ENCODE measurements around the gene MRPL24. TPM values are rescaled to one million over a fixed set of nuclear protein-coding genes. Genes with fewer than 3 reads are reported as not detected.

Gene MRPL24
- total and polyA plus RNA-seq, 2 of the 4 experiments (the other 2 are of a cell fraction): 68.8 to 99.5 TPM

DNA sequence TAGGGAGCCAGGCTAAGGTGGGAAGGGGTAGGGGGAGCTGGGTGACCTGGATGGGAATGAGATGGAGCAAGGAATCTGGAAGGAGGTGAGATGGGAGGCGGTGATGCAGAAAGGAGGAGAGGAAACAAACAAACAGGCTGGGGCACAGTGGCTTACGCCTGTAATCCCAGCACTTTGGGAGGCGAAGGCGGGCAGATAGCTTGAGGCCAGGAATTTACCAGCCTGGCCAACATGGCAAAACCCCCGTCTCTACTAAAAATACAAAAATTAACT is 46.3 kb downstream of the MRPL24 start:
- Histone ChIP-seq H3K27ac (ENCODE audit: insufficient read depth, low read length) (no peak overlapping the region), H3K56ac (ENCODE audit: extremely low read depth, insufficient read depth, low read length) (no peak overlapping the region), H3K9me3 (ENCODE audit: control insufficient read depth, insufficient read depth, low read length) (no peaks in the 10 kb centered on the region), H2BK120ac (ENCODE audit: low read depth, low read length) (no peak overlapping the region), H3K18ac (ENCODE audit: low read depth, low read length) (no peak overlapping the region), H4K20me1 (ENCODE audit: insufficient read depth, low read length) (no peaks in the 10 kb centered on the region), H3K23ac (ENCODE audit: low read depth, low read length) (no peak overlapping the region), H2BK5ac (ENCODE audit: low read depth, low read length, poor library complexity, severe bottlenecking) (no peak overlapping the region), H4K91ac (ENCODE audit: insufficient read depth, low read depth, low read length) (no peak overlapping the region), H3K27me3 (ENCODE audit: control insufficient read depth, insufficient read depth, low read length) (peaks cover 6% of the 10 kb centered on the region; the same call in 1 of the 2 replicates), H2BK15ac (ENCODE audit: low read depth, low read length) (no peak overlapping the region), H4K5ac (ENCODE audit: low read depth, low read length) (no peak overlapping the region), H2BK20ac (ENCODE audit: low read depth, low read length) (no peak overlapping the region), H3K9me1 (ENCODE audit: insufficient read depth, low read length) (no peaks in the 10 kb centered on the region), H3K4ac (ENCODE audit: low read depth, low read length) (no peak overlapping the region), H2AFZ (replicated peaks; ENCODE audit: low read length, poor library complexity) (no peak overlapping the region), H3K9ac (ENCODE audit: low read depth, low read length) (no peak overlapping the region), H2AK5ac (ENCODE audit: low read depth, low read length) (no peak overlapping the region), H4K8ac (ENCODE audit: low read depth in 2 of 2, low read length in 2 of 2) (no peak overlapping the region), H2AK9ac (replicated peaks; ENCODE audit: low read depth, low read length, poor library complexity) (no peak overlapping the region), H3K4me1 (ENCODE audit: control insufficient read depth, insufficient read depth, low read length) (peaks cover 6% of the 10 kb centered on the region; the same call in 1 of the 2 replicates), H3K36me3 (ENCODE audit: control insufficient read depth, insufficient read depth, low read length) (no peaks in the 10 kb centered on the region), H3K79me1 (ENCODE audit: low read depth in 1 of 2, low read length in 2 of 2) (no peaks in the 10 kb centered on the region), H3K4me2 (ENCODE audit: low read depth, low read length) (no peak overlapping the region), H3K14ac (replicated peaks; ENCODE audit: low read depth, low read length) (no peak overlapping the region), H3K4me3 (ENCODE audit: insufficient read depth, low read depth, low read length) (no peak overlapping the region)
- ChIA-PET CTCF (interaction anchor here (1.8 kb wide), 1 partner anchor 32 kb away, joined by 5 read pairs; no protein-coding TSS in a partner anchor), POLR2A (ENCODE audit: unreplicated experiment) (no interaction called here)
- no TSS peak for BruUV-seq (replicated peaks)
- DNase-seq (no peak), ATAC-seq (ENCODE audit: low read depth) (no peak)
- in situ Hi-C loops (cut with MboI; ENCODE audit: low sequenced_read_pairs) (loop anchor here (10.0 kb wide), 1 partner anchor 190 kb away; no protein-coding TSS in a partner anchor), intact Hi-C loops (cut with micrococcal nuclease) (loop anchor here (1.0 kb wide), 1 partner anchor 167 kb away; no protein-coding TSS in a partner anchor), dilution Hi-C loops (cut with HindIII; ENCODE audit: low sequenced_read_pairs, unreplicated experiment) (no loop called here)
- WGBS, 2 experiments (ENCODE audit: extremely low coverage in 2 of 2, insufficient read length in 1 of 2): no CpG with 5 or more reads among the region's 5 CpGs
- no peak for TF ChIP-seq RFX5 (IDR thresholded peaks at IDR 0.05; ENCODE audit: low read depth, low read length)
- no peak for TF ChIP-seq RCOR1 (IDR thresholded peaks at IDR 0.05; ENCODE audit: insufficient replicate concordance, low read length)
- TF ChIP-seq CEBPB (IDR thresholded peaks at IDR 0.05; ENCODE audit: low read depth, low read length): no peak
- TF ChIP-seq POLR2A (IDR thresholded peaks at IDR 0.05; ENCODE audit: low read depth, low read length): no peak
- no peak for TF ChIP-seq MXI1 (IDR thresholded peaks at IDR 0.05; ENCODE audit: borderline replicate concordance, low read depth, low read length)
- no peak for TF ChIP-seq FOS (IDR thresholded peaks at IDR 0.05; ENCODE audit: low read depth, low read length)
- no peak for TF ChIP-seq NFE2L2 (IDR thresholded peaks at IDR 0.05; ENCODE audit: low read depth, low read length)
- no peak for TF ChIP-seq USF2 (IDR thresholded peaks at IDR 0.05; ENCODE audit: low read depth, low read length)

Data from IMR-90 (cell line).